Eye (tissue), 1 donor: ENCODE data around the gene UBE3C.
A peak's percentile ranks its signal among the peaks of the same experiment; 100 is the strongest.
"Not testable (repeated sequence)": the region's sequence is repeated elsewhere in the genome, so short reads cannot be mapped to it uniquely, and the experiment has no call there.

Source experiments
- DNase-seq: peaks from one replicate; pipeline ENCODE4 v3.0.0-alpha.2; 2015

Gene UBE3C

GRCh38 chr7:157241631-157242030 is 102.9 kb downstream of the UBE3C start:
- DNase-seq, result no peak

GRCh38 chr7:157244516-157245294 is 106.0 kb downstream of the UBE3C start:
- DNase-seq, result no peak

- DNase-seq, result no peak
Measured at GRCh38 chr7:157246052-157246451, 107.3 kb downstream of the UBE3C start.

GRCh38 chr7:157248659-157249058 is 109.9 kb downstream of the UBE3C start:
- no peak for DNase-seq

- DNase-seq, result peak; percentile 80
Measured at GRCh38 chr7:157250605-157251228, 112.0 kb downstream of the UBE3C start.

- DNase-seq, result not testable (repeated sequence)
Measured at GRCh38 chr7:157251817-157252216, 113.1 kb downstream of the UBE3C start.

- DNase-seq, result no peak
Measured at GRCh38 chr7:157253850-157254249, 115.1 kb downstream of the UBE3C start.

- not testable (repeated sequence) for DNase-seq
Measured at GRCh38 chr7:157254781-157255180, 116.1 kb downstream of the UBE3C start.

- DNase-seq, result no peak
Measured at GRCh38 chr7:157255201-157255606, 116.5 kb downstream of the UBE3C start.

GRCh38 chr7:157263156-157263555 is 124.4 kb downstream of the UBE3C start:
- no peak for DNase-seq

GRCh38 chr7:157265051-157265450 is 126.3 kb downstream of the UBE3C start:
- no peak for DNase-seq

GRCh38 chr7:157266272-157266671 is 127.5 kb downstream of the UBE3C start:
- DNase-seq, result no peak

- no peak for DNase-seq
Measured at GRCh38 chr7:157267516-157267915, 128.8 kb downstream of the UBE3C start.

GRCh38 chr7:157267956-157268355 is 129.2 kb downstream of the UBE3C start:
- no peak for DNase-seq

GRCh38 chr7:157268540-157268939 is 129.8 kb downstream of the UBE3C start:
- DNase-seq, result no peak

- DNase-seq, result no peak
Measured at GRCh38 chr7:157269341-157270059, 130.8 kb downstream of the UBE3C start.

GRCh38 chr7:157270060-157270444 is 131.3 kb downstream of the UBE3C start:
- no peak for DNase-seq

- DNase-seq, result no peak
Measured at GRCh38 chr7:157271315-157271990, 132.7 kb downstream of the UBE3C start.

- DNase-seq, result peak; percentile 18
Measured at GRCh38 chr7:157271991-157272324, 133.2 kb downstream of the UBE3C start.

GRCh38 chr7:157272351-157273207 is 133.9 kb downstream of the UBE3C start:
- no peak for DNase-seq

- peak; percentile 85 for DNase-seq
Measured at GRCh38 chr7:157273208-157274093, 134.7 kb downstream of the UBE3C start.
